ENCODE data around the gene CARD8.

The CARD8 gene

GRCh38 chr19:48203794-48204628, 51.7 kb downstream of the CARD8 start:
- DNase-seq: peak; percentile 100

- no peak for DNase-seq
Observed at GRCh38 chr19:48203222-48203793, 52.4 kb downstream of the CARD8 start.

- no peak for DNase-seq
Observed at GRCh38 chr19:48196933-48197665, 58.6 kb downstream of the CARD8 start.

GRCh38 chr19:48196321-48196763, 59.4 kb downstream of the CARD8 start:
- no peak for DNase-seq

GRCh38 chr19:48194844-48195830, 60.6 kb downstream of the CARD8 start:
- no peak for DNase-seq

- DNase-seq: no peak
Observed at GRCh38 chr19:48194041-48194843, 61.5 kb downstream of the CARD8 start.

- DNase-seq: no peak
Observed at GRCh38 chr19:48192750-48193149, 63.0 kb downstream of the CARD8 start.

GRCh38 chr19:48190885-48191284, 64.8 kb downstream of the CARD8 start:
- no peak for DNase-seq

- peak; percentile 99 for DNase-seq
Observed at GRCh38 chr19:48190288-48190884, 65.3 kb downstream of the CARD8 start.

GRCh38 chr19:48186541-48186991, 69.1 kb downstream of the CARD8 start:
- peak; percentile 72 for DNase-seq

GRCh38 chr19:48186015-48186414, 69.7 kb downstream of the CARD8 start:
- DNase-seq: no peak

- no peak for DNase-seq
Observed at GRCh38 chr19:48183356-48183755, 72.4 kb downstream of the CARD8 start.

GRCh38 chr19:48182434-48182833, 73.3 kb downstream of the CARD8 start:
- DNase-seq: no peak

- no peak for DNase-seq
Observed at GRCh38 chr19:48181505-48181904, 74.2 kb downstream of the CARD8 start.

- DNase-seq: no peak
Observed at GRCh38 chr19:48176226-48176625, 79.5 kb downstream of the CARD8 start.

- no peak for DNase-seq
Observed at GRCh38 chr19:48175578-48175977, 80.1 kb downstream of the CARD8 start.

- no peak for DNase-seq
Observed at GRCh38 chr19:48174445-48175030, 81.2 kb downstream of the CARD8 start.

- no peak for DNase-seq
Observed at GRCh38 chr19:48171710-48172109, 84.0 kb downstream of the CARD8 start.

- DNase-seq: no peak
Observed at GRCh38 chr19:48170817-48171347, 84.8 kb downstream of the CARD8 start.
